NCI-H2029 (cell line): ENCODE results near the gene PPP1R36.
"Not testable (repeated sequence)": the region's sequence is repeated elsewhere in the genome, so short reads cannot be mapped to it uniquely, and the experiment has no call there.

ENCODE experiments used
- DNase-seq: peaks from one replicate; lab custom pipeline; 2025; lab: John Stamatoyannopoulos, UW

Gene PPP1R36

DNA sequence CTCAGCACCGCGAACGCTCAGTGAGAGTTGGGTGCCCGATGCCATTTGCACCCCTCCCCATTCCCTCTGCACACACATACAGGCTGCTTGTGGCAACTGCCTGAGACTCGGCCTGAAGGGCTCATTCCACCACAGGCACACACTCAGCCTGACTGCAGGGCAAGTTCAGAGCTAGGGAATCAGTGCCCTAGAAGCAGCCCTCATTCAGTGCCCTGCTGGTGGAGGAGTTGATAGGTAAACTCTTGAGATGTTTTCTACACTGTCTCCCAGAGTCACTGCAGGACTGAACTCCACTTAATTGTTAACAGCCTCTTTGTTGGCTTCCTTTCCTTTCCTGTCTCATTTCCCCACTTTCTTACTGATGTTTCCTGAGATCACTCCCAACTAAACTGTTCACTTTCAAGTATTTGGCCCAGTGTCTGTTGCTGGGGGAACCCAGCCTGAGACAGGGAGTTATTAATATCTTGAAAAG, 16.9 kb downstream of the PPP1R36 start:
- DNase-seq, result no peak

DNA sequence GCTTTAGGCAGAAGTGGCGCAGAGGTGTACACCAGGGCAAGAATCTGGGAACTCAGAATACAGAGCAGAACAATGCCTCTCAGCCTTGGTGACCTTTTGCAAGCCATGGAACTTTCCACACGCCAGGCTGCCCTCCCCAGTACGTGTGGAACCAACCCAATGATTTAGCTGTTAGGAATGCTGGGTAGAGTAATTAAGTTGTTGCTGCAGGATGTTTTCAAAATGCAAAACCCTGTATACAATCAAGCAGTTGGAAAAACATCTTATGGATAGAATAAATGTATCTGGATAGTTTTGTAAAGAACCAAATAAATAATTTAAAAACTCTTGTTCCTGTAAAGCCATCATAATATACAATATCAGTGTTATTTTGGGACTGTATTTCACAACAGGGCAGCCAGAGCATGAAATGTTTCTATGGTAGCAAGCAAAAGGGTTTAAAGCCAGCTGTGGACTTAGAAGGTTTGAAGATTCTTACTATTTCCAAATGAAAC, 19.4 kb downstream of the PPP1R36 start:
- DNase-seq, result no peak

DNA sequence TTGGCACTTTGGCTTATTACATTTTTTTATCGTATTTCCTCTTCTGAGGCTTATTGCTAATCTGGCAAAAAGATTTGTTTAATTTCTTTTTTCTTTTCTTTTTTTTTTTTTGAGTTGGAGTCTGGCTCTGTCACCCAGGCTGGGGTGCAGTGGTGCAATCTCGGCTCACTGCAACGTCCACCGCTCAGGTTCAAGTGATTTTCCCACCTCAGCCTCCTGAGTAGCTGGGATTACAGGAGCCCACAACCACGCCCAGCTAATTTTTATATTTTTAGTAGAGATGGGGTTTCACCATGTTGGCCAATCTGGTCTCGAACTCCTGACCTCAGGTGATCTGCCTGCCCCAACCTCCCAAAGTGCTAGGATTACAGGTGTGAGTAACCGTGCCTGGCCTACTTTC, 19.9 kb downstream of the PPP1R36 start:
- not testable (repeated sequence) for DNase-seq

DNA sequence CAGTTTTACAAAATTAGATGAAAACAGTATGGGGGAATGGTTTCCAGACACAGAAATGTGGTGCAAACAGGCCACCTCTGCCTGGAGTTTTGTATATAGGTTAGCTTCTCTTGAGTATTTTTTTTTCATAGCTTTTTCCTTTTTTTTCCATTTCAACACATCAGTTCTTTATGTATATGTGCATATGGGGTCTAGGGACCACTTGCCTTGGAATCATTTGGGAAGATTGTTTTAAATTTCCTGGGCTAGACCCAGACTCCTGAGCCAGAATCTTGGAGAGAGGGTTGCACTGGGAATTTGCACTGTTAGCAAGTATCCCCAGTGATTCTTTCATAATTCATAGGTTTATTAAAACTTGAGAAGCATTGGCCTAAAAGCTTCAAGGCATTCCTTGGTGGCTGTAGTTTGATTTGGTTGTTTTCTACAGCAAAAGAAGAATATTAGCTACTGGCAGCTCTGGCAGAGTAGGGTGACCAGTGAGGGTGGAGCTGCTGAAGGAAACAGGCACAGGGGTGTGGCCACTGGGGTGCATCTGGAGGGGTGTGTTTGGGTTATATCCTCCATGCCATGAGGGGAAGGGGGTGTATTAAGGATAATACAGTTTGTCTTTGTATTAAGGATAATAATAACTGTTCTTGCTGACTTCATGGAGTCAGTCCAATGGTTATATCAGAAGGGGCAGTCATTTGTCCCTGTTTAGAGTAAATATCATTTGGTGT, 22.8 kb downstream of the PPP1R36 start:
- no peak for DNase-seq

DNA sequence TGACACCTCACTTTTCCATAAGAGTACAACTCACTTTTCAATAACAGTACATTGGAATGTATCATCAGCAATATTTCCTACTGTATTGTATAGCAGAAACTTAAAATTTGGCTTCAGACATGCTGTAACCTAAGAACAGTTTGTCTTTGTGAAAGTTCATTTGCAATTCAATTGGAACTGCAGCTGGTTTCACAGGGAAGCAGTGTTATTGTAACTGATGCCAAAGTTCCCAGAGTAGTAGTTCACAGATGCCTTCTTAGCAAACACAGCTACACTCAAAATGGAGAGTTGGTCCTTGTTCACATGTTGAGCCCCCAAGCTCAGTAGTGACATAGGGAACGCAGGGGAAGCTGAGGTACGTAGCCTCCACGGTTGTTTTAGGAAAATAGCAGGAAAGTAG, 23.3 kb downstream of the PPP1R36 start:
- no peak for DNase-seq

DNA sequence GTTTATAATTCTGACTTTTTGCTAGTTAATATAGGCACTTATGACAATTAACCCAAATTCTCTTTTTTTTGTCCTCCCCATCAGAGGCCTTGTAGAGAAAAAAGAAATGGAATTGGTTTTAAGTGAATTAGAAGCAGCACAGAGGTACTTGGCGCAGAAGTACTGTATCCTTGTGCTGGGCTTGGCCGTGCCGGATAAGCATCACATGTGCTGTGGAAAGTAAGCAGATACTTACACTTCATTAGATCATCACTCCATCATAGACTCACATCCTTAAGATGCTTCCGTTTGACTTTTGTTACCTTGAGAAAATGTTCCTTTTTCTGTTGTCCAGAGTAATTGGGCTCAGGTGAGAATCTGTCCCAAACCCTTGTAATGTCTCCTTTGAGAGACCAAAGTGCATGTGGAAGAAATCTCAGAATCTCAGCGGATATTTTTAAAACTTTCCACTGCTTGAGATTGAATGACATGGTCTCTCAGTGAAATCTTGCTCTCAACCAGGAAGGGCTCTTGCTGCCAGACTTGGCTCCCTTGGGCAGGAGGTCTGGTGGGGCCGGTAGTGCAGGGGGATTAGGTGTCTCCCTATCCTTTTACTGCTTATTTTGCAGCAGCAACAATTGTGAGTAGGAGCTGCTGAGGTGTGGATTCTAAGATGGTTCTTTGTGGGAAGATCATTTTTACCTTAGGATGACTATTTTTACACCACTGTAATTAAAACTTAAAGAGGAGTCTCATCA, 24.8 kb downstream of the PPP1R36 start:
- no peak for DNase-seq

DNA sequence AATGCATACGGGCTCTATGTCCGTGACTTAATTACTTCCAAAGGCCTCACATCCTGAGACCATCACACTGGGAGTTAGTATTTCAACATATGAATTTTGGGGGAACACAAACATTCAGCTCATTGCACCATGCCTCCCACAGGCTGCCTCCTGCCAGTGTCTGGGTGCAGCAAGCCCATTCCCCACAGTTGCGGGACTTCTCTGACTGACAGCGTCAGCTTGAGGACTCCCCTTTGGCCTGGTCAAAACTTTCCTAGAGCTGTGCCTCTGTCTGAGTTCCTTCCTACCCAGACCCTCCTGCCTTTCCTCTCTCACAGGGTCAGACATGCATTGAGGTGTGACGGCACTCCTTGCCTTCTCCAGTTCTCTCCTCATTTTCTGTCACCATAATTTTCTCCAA, 27.4 kb downstream of the PPP1R36 start:
- no peak for DNase-seq

DNA sequence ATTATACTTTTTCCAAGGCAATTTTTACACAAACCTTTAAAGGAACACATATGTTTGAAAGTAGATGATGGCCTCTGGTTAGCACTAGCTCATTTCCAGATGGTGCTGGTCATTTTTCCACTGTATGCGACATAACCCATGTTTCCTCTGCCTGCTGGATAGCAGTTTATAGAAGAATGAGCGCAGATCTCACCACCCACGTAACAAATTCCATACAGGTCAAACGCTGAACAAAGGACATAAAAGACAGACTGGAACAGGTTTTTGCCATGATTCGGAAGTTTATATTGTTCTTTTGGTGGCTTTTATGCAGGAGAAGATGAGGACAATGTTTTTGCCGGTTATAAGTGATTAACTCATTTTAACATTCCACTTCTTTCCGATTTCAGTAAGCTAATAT, 30.7 kb downstream of the PPP1R36 start:
- no peak for DNase-seq

DNA sequence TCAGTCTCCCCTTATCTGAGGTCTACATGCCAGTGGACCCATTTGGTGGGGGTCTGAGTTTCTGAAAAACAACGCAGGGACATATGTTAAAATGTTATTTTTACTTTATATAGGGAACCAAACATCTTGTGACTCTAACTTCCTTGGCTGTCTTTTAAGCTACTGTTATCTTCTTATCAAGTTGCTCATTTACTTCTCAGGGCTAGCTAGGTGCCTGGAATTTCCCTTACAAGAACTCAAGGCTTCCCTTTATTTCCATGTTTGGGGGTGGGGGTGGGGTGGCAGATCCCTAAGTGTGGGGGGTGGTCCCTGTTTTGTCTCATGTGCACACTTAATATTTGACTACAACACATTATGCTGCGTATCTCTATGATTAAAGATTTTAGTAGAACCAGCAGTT, 31.6 kb downstream of the PPP1R36 start:
- no peak for DNase-seq

DNA sequence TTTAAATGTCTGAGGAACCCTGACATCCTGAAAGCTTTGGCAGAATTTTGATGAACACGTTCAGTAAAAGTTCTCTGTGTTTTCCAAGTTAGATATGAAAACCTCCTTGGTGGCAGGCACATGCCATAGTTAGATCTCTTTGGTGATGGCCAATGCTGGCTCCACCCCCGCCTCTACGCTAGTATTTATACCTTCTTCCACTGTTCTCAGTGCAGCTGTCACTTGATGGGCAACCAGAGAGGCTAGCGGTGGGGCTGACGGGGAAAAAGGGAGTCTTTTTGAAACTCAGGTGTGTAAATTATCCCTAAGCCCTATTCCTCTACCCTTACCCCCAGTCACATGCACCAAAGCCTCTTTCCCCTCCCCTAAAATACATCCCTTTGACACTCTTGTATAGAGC, 32.1 kb downstream of the PPP1R36 start:
- no peak for DNase-seq

DNA sequence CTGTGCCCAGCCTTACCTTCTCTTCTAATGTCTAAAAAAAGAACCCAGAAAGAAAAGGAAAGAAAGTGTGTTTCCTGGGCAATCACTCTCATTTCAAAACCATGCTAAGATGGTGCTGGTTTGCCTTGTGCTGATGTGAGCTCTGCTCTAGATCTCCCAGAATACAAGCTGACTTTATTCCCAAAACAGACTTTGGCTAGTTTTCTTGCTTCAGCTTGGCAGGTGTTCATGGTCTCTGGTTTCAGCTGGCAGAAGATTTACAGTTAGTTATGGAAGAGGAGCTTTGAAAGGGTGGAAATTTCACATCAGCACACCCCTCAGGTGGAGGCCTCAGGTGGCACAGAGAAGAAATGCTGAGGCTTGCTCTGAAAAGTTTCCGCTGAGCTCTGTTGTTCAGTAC, 34.4 kb downstream of the PPP1R36 start:
- no peak for DNase-seq

DNA sequence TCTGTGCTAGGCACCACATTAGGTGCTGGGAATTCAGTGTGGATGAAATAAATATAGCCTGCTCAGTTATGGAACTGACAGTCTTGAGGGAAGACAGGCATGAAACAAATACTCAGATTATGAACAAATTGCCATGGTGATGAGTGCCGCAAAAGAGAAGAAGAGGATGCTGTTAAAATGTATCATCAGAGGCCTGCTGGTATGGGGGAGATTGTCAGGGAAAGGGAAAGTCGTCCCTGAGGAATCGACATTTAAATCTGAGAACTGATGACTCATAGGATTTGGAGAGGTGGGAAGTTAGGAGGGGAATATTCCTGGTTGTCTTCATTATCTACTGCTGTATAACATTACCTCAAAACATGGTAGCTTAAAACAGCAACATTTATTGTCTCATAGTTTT, 42.0 kb downstream of the PPP1R36 start:
- DNase-seq, result no peak

DNA sequence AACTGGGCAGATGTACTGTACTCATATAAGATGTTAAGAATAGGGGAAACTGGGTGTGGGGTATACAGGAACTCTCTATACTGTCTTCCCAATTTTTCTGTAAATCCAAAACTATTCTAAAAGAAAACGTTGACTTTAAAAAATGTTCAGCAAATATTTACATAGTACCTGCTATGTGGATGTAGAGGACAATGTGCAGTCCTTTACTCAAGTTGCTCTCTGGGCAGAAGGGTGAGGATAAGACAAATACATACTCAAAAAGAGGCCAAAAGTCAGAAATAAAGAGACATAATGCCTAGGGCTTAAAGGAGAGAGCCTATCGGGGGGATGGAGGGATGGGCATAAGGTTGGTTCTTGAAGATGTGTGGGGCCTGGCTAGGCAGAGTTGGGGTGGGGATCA, 44.7 kb downstream of the PPP1R36 start:
- DNase-seq, result no peak

DNA sequence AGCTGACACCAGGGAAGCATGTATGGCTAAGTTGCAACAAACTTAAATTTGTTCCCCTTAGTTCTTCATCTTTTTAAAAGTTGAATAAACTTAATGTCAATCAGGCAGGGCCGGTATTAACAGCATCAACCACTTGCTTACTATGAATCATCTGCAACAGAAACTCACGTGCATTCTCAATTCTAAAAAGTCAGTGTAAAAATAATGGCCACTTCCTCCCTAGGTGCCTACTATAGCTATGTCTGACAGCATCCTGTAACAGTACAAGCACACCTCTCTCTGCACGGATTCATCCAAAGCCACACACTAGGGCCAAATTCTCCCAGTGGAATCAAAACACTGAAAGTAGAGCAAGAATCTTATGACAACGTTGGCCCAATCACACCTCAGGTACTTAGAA, 48.6 kb downstream of the PPP1R36 start:
- no peak for DNase-seq

DNA sequence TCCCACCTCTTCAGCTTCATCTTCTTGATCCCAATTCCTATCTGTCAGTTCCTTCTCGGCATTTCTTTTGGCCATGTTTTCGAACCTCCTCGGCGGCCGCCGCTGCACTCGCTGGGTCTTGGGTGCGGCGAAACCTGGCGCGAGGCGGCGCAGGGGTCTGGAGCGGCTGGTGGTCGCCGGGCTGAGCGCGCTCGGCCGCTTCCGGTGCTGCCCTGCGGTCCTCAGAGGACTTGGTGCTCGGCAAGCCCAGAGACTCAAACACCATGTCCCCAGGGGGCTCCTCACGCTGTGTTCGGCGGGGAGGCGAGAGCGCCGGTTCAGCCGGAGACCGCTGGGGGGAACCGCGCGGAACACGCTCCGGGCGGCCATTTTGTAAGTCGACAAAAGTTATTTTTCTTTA, 51.8 kb downstream of the PPP1R36 start:
- no peak for DNase-seq

DNA sequence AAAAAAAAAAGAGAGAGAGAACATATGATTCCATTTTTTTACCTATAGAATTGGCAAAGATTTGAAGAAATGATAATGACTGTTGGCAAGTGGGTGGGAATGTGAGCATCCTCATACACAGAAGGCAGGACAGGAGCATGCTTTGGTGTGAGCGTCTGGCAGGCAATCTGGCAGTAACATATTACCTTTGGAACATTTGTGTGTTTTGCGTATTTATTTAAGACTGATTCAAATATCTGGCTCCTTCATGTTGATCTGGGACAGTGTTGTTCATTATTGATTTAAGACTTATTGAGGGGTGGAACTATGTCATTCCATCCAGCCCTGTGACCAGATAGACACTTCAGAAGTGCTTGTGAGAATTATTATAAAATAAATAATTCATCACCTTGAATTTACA, 53.1 kb downstream of the PPP1R36 start:
- no peak for DNase-seq

DNA sequence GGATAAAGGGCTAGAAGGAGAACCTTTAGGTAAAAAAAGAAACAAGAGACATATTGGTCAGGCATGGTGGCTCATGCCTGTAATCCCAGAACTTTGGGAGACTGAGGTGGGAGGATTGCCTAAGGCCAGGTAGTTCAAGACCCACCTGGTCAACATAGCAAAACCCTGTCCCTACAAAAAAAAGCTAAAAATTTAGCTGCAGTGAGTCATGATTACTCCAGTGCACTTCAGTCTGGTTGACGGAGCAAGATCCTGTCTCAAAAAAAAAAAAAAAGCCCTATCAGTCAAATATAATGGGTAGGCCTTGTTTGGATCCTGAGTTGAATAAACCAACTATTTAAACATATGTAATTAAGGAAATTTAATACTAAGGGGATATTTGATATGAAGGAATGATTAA, 54.2 kb downstream of the PPP1R36 start:
- DNase-seq, result no peak

DNA sequence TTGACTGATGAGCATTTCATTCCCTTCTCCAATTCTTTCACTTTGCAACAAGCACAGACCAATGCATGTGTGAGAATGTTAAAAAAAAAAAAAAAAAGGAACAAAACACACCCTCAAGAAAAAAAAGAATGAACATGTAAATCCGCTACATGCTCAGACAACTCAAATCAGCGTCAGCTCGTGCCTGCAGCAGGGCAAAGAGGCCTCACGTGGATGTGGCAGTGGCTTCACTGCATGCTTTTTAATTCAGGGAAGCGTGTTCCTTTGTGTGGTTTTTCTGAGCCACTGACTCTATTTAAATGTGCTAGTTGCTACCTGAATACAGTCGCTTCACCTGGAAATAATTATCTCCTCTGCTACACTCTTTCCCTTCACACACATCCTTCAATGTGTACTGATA, 55.1 kb downstream of the PPP1R36 start:
- DNase-seq, result no peak

DNA sequence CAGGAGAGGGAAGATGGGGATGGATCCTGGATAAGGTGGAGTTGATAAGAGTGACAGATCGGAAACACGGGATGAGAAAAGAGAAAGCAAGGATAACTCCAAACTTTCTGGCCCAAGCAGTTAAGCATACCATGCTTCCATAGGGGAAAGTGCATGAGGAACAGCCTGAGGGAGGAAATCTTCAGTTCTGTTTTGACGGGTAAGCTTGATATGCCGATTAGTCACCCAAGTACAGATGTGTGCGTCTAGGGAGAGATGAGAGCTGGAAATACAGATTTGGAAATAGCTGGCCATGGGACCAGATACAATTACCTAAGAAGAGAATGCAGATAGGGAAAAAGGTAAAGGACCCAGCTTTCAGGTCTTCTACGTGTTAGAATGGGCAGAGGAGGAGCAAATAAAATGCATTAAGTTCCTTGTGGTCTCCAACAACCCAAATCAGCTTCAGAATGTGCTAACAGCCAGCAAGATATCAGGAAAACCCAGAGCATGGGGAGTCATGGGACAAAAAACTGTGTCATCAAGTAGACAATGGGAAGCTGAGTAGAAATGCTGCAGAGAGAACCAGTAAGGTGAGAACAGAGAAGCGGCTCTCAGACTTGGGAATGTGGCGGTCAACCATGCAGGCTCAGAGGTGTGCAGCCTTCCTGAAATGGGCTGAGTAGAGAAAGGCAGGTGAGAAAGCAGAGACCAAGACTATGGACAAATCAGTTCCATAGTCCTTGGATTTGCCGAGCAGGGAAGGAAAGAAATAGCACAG, 56.3 kb downstream of the PPP1R36 start:
- no peak for DNase-seq

DNA sequence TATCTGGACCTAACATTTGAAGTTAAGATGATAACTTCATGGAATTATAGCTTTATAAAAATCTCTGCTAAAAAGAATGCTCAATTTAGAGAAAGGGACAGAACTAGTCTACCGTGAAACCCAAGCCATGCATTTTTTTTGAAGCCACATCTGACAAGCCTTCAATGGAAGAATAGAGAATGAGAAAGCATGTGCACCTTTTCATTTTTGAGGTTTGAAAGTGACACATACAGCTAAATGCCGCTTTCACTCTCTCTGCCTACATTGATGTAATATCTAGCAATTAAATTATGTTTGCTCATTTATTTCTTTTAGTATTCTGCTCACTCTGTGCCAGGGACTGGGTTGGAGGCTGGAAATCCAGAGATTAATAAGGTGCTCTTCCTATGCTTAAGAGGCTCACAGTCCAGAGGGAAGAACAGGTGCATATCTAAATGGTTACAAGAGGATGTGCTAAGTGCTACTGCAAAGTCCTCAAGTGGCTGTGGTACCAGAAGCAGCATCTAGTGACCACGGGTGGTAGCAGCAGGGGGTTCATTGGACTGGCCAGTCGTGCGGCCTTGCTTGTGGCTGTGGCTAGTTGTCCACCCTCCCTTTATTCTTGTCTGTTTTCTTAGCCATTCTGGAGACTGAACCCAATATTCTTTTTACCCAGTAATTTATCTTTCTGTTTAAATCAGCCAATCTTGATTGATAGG, 60.4 kb downstream of the PPP1R36 start:
- no peak for DNase-seq

DNA sequence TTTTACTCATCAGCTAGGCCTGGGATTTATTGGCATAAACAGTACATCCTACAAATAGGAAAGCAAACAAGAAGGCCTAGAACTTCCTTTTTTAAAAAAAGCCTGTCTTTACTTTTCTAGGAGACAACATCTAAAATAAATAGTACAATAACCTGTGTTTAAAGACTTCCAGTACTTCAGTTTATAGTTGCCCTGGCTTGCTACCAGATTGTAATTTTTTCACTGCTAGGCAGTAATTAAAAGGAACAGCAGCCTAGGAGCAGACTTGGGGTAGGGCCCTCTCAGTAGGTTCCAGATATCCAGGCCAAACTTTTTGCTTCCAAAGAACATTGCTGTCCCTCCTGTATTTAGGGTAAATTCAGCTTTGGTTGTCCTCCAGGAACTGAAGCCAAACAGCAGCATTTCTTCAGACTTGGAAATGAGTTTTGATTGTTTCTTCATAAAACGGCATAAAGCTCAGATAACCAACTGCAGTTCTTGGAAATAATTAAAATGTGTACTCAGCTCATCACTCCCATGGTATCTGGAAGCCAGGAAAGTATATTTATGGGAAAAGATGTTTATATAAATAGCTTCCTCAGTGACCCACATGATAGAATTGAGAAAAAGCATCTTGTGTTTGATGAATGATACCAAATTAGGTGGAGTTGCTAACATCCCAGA, 61.7 kb downstream of the PPP1R36 start:
- DNase-seq, result no peak

DNA sequence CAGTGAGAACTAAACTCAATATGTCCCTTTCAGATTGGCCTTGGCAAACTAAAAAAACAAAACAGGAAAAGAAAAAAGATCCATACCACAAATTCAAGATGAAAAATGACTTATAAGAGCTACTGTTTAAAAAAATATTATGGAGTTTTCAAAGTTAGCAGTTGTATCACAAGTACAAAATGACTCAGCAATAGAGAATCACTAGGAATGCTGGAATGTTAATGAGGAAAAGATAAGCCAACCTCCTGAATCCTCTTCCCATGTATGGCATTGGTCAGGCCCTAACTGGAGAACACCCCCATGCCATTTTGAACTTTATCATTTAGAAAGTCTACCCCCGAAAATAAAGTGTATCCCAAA, 62.2 kb downstream of the PPP1R36 start:
- no peak for DNase-seq
